ENCODE measurements around the gene ARID1B. TPM values are rescaled to one million over a fixed set of nuclear protein-coding genes. Genes with fewer than 3 reads are reported as not detected.

Gene ARID1B
- total and polyA plus RNA-seq, 2 of the 13 experiments (the other 11 are each of a cell fraction or from before 2014, with no cell fraction given) = 20.1 to 32.6 TPM

GRCh38 chr6:156848123-156848522 lies 70.9 kb downstream of the ARID1B start (continued):
- TF ChIP-seq ZBED4 (CRISPR knock-in tag; IDR thresholded peaks at IDR 0.05; ENCODE audit: borderline replicate concordance) (no peak), ZNF589 (CRISPR knock-in tag; conservative IDR thresholded peaks at IDR 0.05) (no peak), CSRNP1 (CRISPR knock-in tag; IDR thresholded peaks at IDR 0.05) (no peak)

- no peaks in the 10 kb centered on the region; the same call in 1 of the 2 replicates for H4K20me1 ChIP-seq (ENCODE audit: insufficient read depth, low read length)
- H3K9me3 ChIP-seq (ENCODE audit: low read length) = no peaks in the 10 kb centered on the region
- H3K4me2 ChIP-seq (ENCODE audit: low read depth, low read length) = no peak overlapping the region
- no peak overlapping the region for H3K9ac ChIP-seq (ENCODE audit: insufficient read depth, low read depth, low read length)
- DNase-seq (ENCODE audit: low spot score) (no peak), ATAC-seq (no peak), FAIRE-seq (no peak)
- POLR2A ChIA-PET = no interaction called here
- CTCF ChIA-PET (ENCODE audit: low intra/inter-chr PET ratio, low total read pairs) = no interaction called here
- H2AFZ ChIP-seq (ENCODE audit: low read length) = no peak overlapping the region
- 93% methylated on average over 5 of the region's 5 CpGs for WGBS (ENCODE audit: low lambda C conversion rate)
- intact Hi-C loops (cut with micrococcal nuclease; ENCODE audit: unreplicated experiment) (no loop called here), in situ Hi-C loops (cut with HindIII; ENCODE audit: extremely low pct_ligation_motif_present, low pct_unique_long_range_greater_than_20kb) (no loop called here)
- H3K79me2 ChIP-seq (ENCODE audit: insufficient read depth, low read length) = peaks cover 93% of the 10 kb centered on the region
- no TSS peak for BruUV-seq (replicated peaks)
- H3K27me3 ChIP-seq (ENCODE audit: control insufficient read depth in 1 of 2, insufficient read depth in 2 of 2, low read length in 2 of 2) = no peaks in the 10 kb centered on the region
- H3K4me3 ChIP-seq (replicated peaks in 1 of 3; ENCODE audit: insufficient read depth in 1 of 3, low read depth in 2 of 3, low read length in 3 of 3) = no peak overlapping the region
- no peak overlapping the region for H3K27ac ChIP-seq (ENCODE audit: extremely low read length, insufficient read depth, low read length)
- H3K4me1 ChIP-seq (ENCODE audit: insufficient read depth, low read length) = peaks cover 23% of the 10 kb centered on the region
- H3K36me3 ChIP-seq (replicated peaks in 1 of 2; ENCODE audit: control insufficient read depth in 1 of 2, insufficient read depth in 2 of 2, low read length in 2 of 2) = peaks cover 0 to 2% of the 10 kb centered on the region in 2 experiments; a peak in 2 of 5 replicates
- TF ChIP-seq ZSCAN22 (CRISPR knock-in tag; IDR thresholded peaks at IDR 0.05) = no peak
- no peak for TF ChIP-seq ZNF3 (CRISPR knock-in tag; IDR thresholded peaks at IDR 0.05)
- no peak for TF ChIP-seq TBX3 (IDR thresholded peaks at IDR 0.05; ENCODE audit: borderline replicate concordance)
- no peak for TF ChIP-seq CHD4 (IDR thresholded peaks at IDR 0.05; ENCODE audit: borderline replicate concordance, low read length)
- TF ChIP-seq PRMT3 (CRISPR knock-in tag; IDR thresholded peaks at IDR 0.05; ENCODE audit: borderline replicate concordance, low read depth) = no peak
- no peak for TF ChIP-seq ZFP1 (CRISPR knock-in tag; IDR thresholded peaks at IDR 0.05)
- no peak for TF ChIP-seq RBM22 (optimal IDR thresholded peaks at IDR 0.05; ENCODE audit: low read length)
- TF ChIP-seq ZNF296 (CRISPR knock-in tag; conservative IDR thresholded peaks at IDR 0.05) = no peak
- no peak for TF ChIP-seq ZNF335 (CRISPR knock-in tag; IDR thresholded peaks at IDR 0.05)
- no peak for TF ChIP-seq ZNF775 (CRISPR knock-in tag; IDR thresholded peaks at IDR 0.05; ENCODE audit: borderline replicate concordance)
- no peak for TF ChIP-seq ZNF225 (CRISPR knock-in tag; IDR thresholded peaks at IDR 0.05)
- no peak for TF ChIP-seq NFIB (CRISPR knock-in tag; IDR thresholded peaks at IDR 0.05; ENCODE audit: borderline replicate concordance)
- no peak for TF ChIP-seq KAT7 (CRISPR knock-in tag; IDR thresholded peaks at IDR 0.05; ENCODE audit: borderline replicate concordance)
- no peak for TF ChIP-seq KDM5B (CRISPR knock-in tag; IDR thresholded peaks at IDR 0.05; ENCODE audit: borderline replicate concordance)
- no peak for TF ChIP-seq ZNF12 (CRISPR knock-in tag; IDR thresholded peaks at IDR 0.05)
Observed at GRCh38 chr6:156848533-156848932, 71.4 kb downstream of the ARID1B start.
